Duodenal mucosa (tissue), 2 donors: ENCODE measurements around the gene SDHB.

Experiments
- H3K27ac ChIP-seq: one replicate; pipeline ENCODE4 v1.7.0; 2013; ENCODE audit warnings: low read depth, low read length
- H3K27me3 ChIP-seq, 2 donors: one replicate each; pipeline ENCODE4 v1.7.0; 2013; ENCODE audit warnings: low read length in 2 of 2, control low read depth in 1 of 2; ENCODE audit not compliant: insufficient read depth in 2 of 2, control insufficient read depth in 1 of 2
- H3K36me3 ChIP-seq, 2 donors: one replicate each; pipeline ENCODE4 v1.7.0; 2013; ENCODE audit warnings: low read length in 2 of 2, control low read depth in 1 of 2; ENCODE audit not compliant: insufficient read depth in 2 of 2, control insufficient read depth in 1 of 2
- H3K4me1 ChIP-seq, 2 donors: one replicate each; pipeline ENCODE4 v1.7.0; 2013; ENCODE audit warnings: low read length in 2 of 2, control low read depth in 1 of 2; ENCODE audit not compliant: insufficient read depth in 2 of 2, control insufficient read depth in 1 of 2
- H3K4me3 ChIP-seq, 2 donors: one replicate each; pipeline ENCODE4 v1.7.0; 2013; ENCODE audit warnings: low read length in 2 of 2, low read depth in 1 of 2
- H3K9ac ChIP-seq, 2 donors: one replicate each; pipeline ENCODE4 v1.7.0; 2013; ENCODE audit warnings: low read length in 2 of 2, low read depth in 1 of 2
- H3K9me3 ChIP-seq, 2 donors: one replicate each; pipeline ENCODE4 v1.7.0; 2013; ENCODE audit warnings: low read length in 2 of 2, control low read depth in 1 of 2; ENCODE audit not compliant: control insufficient read depth in 1 of 2

Gene SDHB

DNA sequence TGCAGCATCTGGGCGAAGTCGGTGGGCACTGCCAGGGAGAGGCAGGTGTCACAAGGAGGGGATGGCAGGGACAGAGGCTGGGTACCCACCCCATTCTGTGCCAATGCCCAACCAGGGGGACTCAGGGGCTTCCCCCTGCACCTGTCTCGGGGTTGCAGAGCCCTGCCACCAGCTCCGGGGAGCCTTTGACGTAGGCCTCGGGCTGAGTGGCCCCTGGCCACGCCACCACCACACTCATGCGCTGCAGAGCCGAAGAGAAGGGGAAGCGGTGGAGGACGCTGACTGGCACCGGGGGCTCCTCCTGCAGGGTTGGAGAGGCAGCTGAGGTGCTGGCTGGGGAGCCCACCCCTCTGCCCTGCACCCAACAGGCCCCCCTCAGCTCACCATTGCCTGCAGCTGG is 61.7 kb downstream of the SDHB start:
- H3K4me3 ChIP-seq, result no peak overlapping the region
- no peak overlapping the region for H3K9ac ChIP-seq
- peaks cover 5 to 30% of the 10 kb centered on the region in 2 donors for H3K36me3 ChIP-seq
- no peak overlapping the region for H3K27ac ChIP-seq
- no peaks in the 10 kb centered on the region for H3K27me3 ChIP-seq
- H3K9me3 ChIP-seq, result no peaks in the 10 kb centered on the region
- no peaks in the 10 kb centered on the region for H3K4me1 ChIP-seq

DNA sequence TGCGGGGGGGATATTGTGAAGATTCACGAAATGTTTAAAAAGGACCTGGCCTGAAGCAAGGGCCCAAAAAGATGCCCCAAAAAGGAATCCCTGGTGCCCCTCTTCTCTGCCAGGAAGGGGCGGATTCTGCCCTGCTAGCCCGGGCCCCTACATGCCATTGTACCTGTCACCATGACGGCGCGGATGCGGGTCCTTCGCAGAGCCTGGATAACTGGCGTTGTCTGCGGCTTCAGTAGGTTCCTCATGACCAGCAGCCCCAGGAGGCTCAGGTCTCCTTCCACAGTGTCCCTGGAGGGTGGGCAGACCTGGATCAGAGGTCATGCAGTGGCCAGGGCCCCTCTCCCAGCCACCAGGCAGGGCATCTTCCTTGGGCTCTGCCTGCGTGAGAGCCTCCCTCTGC is 62.3 kb downstream of the SDHB start:
- H3K27ac ChIP-seq, result no peak overlapping the region
- H3K27me3 ChIP-seq, result no peaks in the 10 kb centered on the region
- H3K36me3 ChIP-seq, result peaks cover 5 to 26% of the 10 kb centered on the region in 2 donors
- H3K4me1 ChIP-seq, result no peaks in the 10 kb centered on the region
- H3K4me3 ChIP-seq, result no peak overlapping the region
- no peaks in the 10 kb centered on the region for H3K9me3 ChIP-seq
- no peak overlapping the region for H3K9ac ChIP-seq

DNA sequence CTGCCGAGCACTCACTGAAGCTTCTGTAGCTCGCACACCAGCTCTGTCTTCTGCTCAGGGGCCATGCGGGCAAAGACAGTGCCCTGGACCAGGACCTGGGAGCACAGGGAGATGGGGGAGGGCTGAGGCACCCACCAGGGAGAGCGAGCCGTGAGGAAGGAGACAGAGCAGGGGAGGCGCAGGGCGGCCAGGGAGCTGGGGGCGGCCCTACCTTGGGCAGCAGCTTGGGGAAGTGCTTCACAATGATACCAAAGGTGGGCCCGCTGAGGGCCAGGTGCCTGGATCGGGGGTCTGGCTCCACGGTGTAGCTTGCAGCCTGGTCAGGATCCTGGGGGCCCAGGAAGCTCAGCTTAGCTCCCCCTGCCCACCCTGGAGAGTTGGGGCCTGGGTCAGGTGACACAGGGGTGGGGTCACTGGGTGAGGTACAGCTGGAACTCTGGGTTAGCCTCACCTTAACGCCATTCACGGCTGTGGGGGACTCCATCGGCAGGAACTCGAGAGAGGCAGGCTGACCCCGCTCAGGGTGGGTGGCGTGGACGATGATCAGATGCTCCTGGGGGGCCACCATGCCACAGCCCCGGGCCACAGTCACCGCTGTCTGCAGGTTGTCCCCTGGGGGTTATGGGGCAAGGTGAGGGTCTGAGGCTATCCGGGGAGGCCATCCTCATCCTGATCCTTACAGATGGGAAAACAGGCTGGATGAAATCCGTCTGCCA is 64.0 kb downstream of the SDHB start:
- Histone ChIP-seq H3K27me3 (no peaks in the 10 kb centered on the region), H3K27ac (no peak overlapping the region), H3K36me3 (peaks cover 5 to 31% of the 10 kb centered on the region in 2 donors), H3K4me1 (no peaks in the 10 kb centered on the region), H3K9ac (no peak overlapping the region), H3K4me3 (no peak overlapping the region), H3K9me3 (no peaks in the 10 kb centered on the region)

DNA sequence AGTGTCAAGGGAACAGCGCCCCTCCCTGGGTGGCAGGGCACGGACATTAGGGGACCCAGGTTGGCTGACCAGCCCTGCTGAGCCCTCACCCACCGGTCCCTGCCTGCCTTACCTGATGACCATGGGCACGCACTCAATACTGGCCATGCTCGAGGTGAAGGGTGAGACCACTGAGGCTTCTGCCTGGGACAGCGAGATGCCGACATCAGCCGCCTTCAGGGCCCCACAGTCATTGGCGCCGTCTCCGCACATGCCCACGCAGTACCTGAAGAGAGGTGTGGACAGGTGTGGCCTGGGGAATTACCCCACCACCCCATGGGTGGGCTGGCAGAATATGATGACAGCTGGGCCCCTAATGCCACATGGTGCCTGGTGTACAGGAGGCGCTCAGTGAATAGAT is 65.6 kb downstream of the SDHB start:
- Histone ChIP-seq H3K9me3 (no peaks in the 10 kb centered on the region), H3K9ac (no peak overlapping the region), H3K36me3 (peaks cover 5 to 31% of the 10 kb centered on the region in 2 donors), H3K27me3 (no peaks in the 10 kb centered on the region), H3K4me1 (no peaks in the 10 kb centered on the region), H3K27ac (no peak overlapping the region), H3K4me3 (no peak overlapping the region)

DNA sequence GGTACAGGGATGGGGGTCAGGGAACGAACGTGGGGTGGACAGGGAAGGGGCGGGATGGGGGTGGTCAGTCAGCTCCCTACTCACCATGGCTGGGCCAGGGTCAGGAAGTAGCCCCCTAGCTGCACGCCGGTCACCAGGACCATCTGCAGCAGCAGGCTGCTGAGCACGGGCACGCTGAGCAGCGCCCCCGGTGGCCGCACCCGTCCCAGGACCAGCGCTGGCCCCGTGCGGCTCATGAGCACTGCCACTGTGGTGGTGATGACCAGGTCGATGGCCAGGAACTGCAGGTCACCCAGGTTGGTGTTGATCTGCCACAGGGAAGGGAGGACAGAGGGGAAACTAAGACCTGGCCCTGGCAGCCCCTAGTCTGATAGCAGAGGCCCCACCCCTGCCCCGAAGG is 66.9 kb downstream of the SDHB start:
- no peak overlapping the region for H3K27ac ChIP-seq
- H3K4me3 ChIP-seq, result no peak overlapping the region
- H3K36me3 ChIP-seq, result peaks cover 5 to 31% of the 10 kb centered on the region in 2 donors
- no peaks in the 10 kb centered on the region for H3K27me3 ChIP-seq
- no peaks in the 10 kb centered on the region for H3K4me1 ChIP-seq
- no peak overlapping the region for H3K9ac ChIP-seq
- no peaks in the 10 kb centered on the region for H3K9me3 ChIP-seq

DNA sequence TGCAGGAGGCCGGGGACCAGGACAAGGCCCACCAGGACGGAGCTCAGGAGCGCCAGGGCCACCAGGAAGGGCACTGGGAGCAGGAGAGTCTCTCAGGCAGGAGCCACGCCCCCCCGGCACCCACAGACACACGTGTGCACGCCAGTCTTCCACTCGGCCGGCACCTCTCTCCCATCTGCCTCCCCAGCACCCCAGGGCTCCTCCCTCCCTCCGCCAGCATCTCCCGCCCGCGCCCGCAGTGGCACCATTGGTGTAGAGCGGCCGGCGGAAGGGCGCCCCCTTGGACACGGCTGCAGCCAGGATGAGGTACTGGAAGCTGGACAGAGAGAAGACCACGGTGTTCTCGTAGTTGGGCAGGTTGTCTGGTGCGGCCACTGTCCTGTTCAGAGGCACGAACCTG is 67.3 kb downstream of the SDHB start:
- H3K9ac ChIP-seq, result no peak overlapping the region
- no peaks in the 10 kb centered on the region for H3K9me3 ChIP-seq
- no peaks in the 10 kb centered on the region for H3K4me1 ChIP-seq
- H3K4me3 ChIP-seq, result no peak overlapping the region
- no peak overlapping the region for H3K27ac ChIP-seq
- H3K27me3 ChIP-seq, result peaks cover 0 to under 1% of the 10 kb centered on the region in 2 donors
- peaks cover 5 to 29% of the 10 kb centered on the region in 2 donors for H3K36me3 ChIP-seq

DNA sequence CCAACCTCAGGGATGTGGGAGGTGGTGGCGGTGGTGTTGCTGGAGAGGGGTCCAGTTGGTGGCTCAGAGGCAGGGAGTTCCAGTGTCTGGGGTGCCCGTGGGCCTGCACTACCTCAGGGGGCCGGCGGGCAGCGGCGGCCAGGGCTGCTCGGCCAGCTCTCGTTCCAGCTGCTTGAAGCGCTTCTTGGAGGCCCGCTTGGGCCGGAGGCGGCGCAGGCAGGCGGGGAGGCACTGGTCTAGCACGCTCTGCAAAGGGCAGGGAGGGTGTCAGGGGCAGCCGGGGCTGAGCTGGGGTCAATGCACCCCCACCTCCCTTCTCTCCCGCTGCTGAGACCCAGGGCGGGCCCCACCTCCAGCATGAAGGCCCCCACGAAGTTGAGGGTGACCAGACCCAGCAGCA is 67.7 kb downstream of the SDHB start:
- no peak overlapping the region for H3K4me3 ChIP-seq
- H3K36me3 ChIP-seq, result peaks cover 5 to 28% of the 10 kb centered on the region in 2 donors
- no peak overlapping the region for H3K9ac ChIP-seq
- H3K9me3 ChIP-seq, result no peaks in the 10 kb centered on the region
- no peaks in the 10 kb centered on the region for H3K4me1 ChIP-seq
- H3K27ac ChIP-seq, result no peak overlapping the region
- H3K27me3 ChIP-seq, result peaks cover 4 to 5% of the 10 kb centered on the region in 2 donors

DNA sequence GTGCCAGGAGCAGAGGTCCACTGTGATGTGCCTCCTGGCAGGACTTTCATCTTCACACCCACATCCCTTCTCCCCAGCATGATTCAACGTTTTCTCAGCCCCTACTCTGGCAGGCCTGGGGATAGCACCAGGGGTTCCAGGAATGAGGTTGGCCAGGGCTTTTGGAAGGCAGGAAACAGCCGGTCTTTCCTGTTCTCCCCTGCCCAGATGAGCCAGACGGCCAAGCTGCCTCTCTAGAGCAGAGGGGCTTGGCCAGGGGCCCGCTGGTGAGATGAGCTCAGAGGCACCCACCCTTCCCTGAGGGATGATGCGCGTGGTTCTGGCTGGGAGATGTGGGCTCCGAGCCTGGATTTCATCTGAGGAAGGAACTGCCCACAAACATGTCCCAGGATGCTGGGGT is 69.1 kb downstream of the SDHB start:
- H3K9ac ChIP-seq, result no peak overlapping the region
- no peaks in the 10 kb centered on the region for H3K9me3 ChIP-seq
- no peak overlapping the region for H3K27ac ChIP-seq
- no peaks in the 10 kb centered on the region for H3K4me1 ChIP-seq
- peaks cover 9% of the 10 kb centered on the region in 2 donors for H3K27me3 ChIP-seq
- no peak overlapping the region for H3K4me3 ChIP-seq
- peaks cover 5 to 21% of the 10 kb centered on the region in 2 donors for H3K36me3 ChIP-seq

DNA sequence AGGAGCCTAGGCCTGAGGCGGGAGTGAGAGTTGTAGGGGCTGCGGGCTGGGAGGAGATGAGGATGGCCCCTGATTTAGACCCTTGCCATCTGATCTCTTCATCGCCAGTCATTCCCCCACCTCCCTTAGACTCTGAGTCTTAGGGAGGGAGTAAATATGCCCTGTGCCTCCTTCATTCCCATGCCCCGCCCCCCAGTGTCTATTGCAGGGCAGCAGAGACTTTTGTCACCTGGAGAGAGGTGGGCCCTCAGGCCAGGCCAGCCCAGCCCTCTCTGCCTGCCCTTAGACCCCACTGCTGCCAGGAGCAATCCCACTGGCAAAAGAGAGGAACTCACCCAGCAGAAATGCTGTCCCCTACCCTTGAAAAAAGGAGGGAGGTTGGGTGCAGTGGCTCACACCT is 70.2 kb downstream of the SDHB start:
- peaks cover 5 to 21% of the 10 kb centered on the region in 2 donors for H3K36me3 ChIP-seq
- peaks cover 9% of the 10 kb centered on the region in 2 donors for H3K27me3 ChIP-seq
- H3K4me3 ChIP-seq, result no peak overlapping the region
- no peak overlapping the region for H3K9ac ChIP-seq
- no peaks in the 10 kb centered on the region for H3K9me3 ChIP-seq
- H3K4me1 ChIP-seq, result peaks cover 0 to under 1% of the 10 kb centered on the region in 2 donors
- H3K27ac ChIP-seq, result no peak overlapping the region

DNA sequence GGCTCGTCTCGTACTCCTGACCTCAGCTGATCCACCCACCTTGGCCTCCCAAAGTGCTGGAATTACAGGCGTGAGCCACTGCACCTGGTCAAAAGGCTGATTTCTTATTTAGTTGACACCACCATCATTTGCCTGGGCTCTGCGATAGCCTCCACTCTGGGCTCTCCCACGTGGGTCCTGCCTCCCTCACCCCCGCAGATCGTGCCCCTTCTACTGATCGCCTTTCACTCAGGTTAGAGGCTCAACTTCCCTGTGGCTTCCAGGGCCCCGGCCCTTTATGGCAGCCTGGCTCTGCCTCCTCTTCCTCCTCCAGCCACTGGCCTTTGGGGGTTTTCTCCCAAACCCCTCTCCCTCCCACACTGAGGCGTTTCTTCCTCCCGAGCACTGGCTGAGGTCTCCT is 70.9 kb downstream of the SDHB start:
- H3K4me3 ChIP-seq, result no peak overlapping the region
- peaks cover 5 to 17% of the 10 kb centered on the region in 2 donors for H3K36me3 ChIP-seq
- peaks cover 9% of the 10 kb centered on the region in 2 donors for H3K27me3 ChIP-seq
- no peak overlapping the region for H3K9ac ChIP-seq
- H3K4me1 ChIP-seq, result peaks cover 0 to 6% of the 10 kb centered on the region in 2 donors
- no peak overlapping the region for H3K27ac ChIP-seq
- no peaks in the 10 kb centered on the region for H3K9me3 ChIP-seq
